Measurements from ENCODE around the gene RPA3.

RPA3 gene

DNA sequence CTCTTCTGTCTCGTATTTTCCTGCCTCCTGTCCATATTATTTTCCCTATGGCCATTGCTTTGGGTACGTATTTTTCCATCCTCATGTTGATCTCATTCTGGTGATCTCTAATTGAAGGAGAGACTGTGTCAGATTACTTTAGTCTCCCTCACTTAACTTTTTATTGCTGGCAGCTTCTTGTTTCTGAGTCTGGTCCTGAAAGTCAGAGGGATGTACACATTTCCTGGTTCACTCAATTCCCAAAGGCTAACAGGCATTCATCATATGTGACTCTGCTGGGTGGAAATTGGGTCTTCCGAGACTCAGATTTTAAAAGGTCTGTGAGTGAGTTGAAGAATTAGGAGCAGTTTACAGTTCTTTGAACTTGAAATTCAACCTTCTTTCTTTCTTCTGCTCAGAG lies 66.9 kb downstream of the RPA3 start:
- DNase-seq, result no peak

DNA sequence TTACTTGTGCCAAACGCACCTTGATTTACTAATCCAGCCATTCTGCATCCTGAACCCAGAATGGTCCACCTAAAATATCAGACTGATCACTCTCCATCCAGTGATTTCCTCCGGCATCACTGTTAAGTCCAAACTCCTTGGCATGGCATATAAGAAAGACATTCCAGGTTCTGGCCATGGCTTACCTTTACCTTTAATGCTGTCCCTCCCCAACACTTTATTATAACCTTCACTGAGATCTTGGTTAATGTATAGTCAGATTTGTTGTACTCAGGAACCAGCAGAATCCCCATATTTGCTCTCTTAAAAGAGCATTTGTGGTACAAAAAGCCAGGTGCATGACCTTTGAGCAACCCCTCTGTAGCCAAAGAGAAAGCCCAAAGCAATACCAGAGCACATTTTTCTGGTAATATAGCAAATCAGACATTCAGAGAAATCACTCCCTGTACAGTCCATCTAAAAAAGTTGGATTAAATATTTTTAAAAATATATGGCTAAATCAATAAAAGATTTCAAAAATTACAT lies 67.7 kb downstream of the RPA3 start:
- no peak for DNase-seq

DNA sequence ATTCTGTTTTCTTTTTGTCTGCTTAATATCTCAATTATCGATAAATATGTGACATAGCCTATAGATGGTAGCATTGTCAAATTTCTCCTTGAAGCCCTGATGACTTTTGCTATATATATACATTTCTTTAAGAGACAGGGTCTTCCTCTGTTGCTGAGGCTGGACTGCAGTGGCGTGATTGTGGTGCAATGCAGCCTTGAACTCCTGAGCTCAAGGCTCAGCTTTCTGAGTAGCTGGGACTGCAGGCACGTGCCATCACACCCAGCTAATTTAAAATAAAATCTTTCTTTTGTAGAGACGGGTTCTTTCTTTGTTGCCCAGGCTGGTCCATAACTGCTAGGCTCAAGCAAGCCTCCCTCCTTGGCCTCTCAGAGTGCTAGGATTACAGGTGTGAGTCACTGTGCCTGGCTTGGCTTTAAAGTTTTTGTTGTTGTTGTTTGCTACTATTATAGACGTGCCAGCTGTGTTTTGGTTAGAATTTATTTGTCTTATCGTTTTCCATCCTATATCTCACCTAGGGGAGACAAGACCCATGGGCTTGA lies 70.8 kb downstream of the RPA3 start:
- DNase-seq, result no peak

DNA sequence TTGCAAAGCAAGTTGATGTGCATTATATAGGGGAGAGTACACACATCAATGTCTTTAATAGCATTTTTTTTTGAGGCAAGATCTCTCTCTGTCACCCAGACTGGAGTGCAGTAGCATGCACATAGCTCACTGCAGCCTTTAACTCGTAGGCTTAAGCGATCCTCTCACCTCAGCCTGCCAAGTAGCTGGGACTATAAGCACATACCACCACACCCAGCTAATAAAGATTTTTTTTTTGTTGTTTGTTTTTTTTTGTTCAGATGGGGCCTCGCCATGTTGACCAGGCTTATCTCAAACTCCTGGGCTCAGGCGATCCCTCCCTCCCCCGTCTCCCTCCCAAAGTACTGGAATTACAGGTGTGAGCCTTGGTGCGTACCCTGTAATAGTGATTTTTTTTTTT lies 76.3 kb downstream of the RPA3 start:
- DNase-seq, result no peak

DNA sequence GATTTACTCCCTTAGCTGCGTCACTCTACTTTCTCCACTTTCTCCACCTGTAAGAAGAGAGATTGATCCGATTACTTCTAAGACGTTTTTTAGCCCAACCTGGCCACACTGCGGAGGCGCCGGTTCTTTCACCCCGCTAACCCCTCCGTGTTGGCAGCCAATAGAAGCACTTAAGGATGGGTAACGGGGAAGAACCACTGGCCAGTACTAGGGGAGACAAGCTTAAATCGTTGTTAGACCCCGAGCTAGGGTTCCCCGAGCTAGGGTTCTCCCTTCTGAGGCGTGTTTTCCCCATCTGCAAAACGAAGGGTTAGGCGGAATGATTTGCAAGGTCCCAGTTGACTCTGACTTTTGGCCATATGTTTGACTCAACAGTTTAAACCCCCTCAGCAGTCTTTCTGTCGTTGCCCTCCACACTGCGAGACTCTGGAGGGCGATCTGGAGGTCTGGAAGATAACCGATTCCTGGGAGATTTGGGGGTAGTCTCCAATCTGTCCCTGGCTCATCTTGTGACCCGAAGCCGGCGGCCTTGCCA lies 77.2 kb downstream of the RPA3 start:
- DNase-seq, result no peak

DNA sequence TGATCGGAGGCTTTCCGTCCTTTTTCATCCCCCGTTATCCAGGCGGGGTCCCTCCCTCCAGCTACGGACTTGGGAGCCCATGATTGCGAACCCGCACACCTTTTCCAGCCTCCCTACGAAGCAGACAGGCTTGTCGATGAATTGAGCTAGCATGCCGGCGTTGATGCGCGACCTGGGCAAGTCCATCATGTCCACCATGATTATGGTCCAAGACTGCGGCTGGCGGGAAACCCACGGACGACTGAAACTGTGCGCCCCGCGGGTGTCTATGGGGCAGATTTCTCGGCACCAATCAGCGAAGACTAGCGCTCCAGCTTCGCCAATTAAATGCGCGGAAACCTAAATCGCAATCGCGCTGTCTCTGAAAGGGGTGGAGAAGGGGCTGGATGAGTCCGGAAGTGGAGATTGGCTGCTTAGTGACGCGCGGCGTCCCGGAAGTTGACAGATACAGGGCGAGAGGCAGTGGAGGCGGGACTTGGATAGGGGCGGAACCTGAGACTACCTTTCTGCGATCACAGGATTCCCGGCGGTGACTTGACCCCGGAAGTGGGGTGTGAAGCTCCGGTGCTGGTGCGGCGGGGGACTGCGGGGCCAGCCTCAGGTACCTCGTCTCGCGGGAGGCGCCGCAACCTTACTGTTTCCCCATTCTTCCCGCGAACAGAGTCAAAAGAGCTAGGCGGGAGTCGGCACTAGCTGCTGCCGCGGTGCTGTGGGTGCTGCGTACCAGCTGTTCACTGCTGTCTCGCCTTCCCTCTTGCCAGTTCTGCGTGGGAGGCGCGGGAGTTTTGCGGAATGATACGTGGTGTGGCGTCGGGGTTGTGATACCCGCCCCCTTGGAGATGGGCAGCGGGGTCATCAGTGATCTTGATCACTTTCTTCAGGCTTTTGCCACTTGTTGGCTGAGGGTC lies 77.9 kb downstream of the RPA3 start, which contains the start of gene UMAD1:
UMAD1 (plus strand) TSS at position 532 of the 908 bp plus-strand sequence. CDS start 32,620 bp downstream, outside the sequence.
- peak; percentile 100 for DNase-seq

DNA sequence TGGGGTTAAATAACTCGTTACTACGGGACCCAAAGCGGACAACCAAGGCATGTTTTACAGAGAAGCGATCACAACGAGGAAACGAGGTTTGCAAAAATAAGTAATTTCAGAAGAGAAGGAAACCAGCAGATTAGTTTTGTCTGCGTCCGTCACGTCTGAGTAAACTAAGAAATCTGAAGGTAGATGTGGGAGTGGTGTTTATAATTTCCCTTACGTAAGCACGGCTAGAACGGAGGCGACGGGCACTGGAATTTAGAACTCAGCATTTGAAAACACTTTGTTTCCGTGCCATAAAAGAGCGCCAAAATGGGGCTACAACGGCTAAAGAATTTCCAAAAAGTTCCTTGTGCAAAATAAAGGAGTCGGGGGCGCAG lies 78.6 kb downstream of the RPA3 start:
- DNase-seq, result peak; percentile 27

DNA sequence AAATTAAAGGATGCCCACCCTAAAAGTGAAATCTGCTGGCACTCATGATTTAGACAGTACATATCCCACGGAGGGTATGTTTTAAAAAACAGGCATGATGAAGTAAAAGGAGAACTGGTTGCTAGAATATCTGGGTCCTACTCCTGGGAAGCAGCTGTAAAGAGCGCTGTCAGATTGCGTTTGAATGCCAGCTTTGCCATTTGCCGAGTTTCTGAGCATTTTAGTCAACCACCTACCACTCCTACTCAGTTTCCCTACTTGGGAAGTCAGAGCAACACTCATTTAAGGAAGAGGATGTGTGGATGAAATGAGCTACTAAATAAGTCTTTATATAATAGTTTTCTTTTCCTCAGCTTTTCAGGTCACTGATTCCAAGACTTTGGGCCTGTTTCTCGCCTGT lies 79.0 kb downstream of the RPA3 start:
- no peak for DNase-seq

DNA sequence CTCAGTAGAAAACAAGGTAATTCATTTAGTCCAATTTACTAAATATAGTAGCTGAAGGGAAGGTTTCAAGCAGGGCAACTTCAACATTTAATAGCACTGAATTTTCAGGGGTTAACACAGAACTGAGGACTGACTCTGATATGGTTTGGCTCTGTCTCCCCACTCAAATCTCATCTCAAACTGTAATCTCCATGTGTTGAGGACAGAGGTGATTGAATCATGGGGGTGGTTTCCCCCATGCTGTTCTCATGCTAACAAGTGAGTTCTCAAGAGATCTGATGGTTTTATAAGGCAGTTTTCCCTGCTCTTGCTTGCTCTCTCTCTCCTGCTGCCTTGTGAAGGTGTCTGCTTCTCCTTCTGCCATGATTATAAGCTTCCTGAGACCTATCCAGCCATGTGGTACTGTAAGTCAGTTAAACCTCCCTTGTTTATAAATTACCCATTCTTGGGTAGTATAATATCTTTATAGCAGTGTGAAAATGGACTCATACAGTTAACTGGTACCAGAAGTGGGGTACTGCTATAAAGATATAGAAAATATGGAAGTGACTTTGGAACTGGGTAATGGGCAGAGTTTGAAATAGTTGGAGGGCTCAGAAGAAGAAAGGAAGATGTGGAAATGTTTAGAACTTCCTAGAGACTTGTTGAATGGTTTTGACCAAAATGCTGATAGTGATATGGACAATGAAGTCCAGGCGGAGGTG lies 87.6 kb downstream of the RPA3 start:
- DNase-seq, result no peak

DNA sequence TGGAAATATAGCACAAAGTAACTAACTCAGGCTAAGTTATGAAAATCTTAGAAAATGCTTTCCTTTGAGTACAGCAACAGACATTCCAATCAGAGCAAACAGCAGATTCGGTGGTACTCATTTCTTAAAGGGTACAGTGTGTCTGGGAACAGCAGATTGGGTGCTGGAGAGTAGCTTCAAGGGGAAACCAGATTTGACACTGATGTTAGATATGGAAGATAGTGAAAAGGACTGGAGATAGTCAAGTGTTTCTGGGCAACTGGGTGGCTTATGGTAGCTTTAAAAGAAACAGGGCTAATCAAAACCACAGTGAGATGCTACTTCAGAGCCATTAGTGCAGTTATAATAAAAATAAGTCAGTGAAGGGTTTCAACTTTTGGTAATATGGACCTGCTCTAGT lies 89.9 kb downstream of the RPA3 start:
- DNase-seq, result no peak

DNA sequence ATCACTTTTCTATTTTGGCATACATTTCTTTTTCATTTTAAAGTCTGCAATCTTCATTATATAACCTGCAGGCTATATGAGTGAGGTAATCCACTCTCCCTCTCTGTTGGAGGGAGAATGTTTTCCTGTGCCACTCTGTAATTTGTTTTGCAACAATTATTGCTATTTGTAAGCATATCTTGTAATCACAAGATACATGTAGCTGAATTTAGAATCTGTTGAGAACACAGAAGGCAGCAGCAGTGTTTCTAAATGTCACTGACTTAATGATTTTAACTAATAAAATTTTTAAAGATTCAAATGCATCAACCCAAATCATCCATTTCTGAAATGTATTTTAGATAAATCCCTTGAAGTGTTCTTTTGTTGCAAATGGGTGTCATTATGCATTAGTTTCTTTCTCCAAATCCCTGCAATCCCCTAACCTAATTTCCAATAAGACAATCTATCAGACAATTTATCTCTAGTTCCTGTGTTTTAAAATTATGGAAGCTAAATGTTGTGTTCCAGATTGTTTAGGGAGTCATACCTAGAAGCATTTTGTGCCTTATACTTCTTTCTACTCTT lies 97.7 kb downstream of the RPA3 start:
- DNase-seq, result no peak

DNA sequence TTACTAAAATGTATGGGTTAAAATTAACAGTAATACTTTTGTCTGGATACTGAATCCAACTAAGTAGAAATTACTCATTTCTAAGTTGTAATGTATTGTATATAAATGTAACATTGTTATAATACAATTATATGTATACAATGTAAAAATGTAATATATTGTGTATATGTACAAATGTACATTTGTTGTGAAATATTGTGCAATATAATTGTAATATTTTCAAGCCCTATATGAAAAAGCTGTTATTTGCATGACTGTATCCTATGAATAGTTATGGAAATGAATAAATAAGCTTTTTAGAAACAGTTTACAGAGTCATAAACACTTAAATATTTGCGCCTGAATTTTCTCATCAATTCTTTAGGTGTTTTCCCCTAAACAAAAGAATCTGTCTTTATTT lies 98.2 kb downstream of the RPA3 start:
- DNase-seq, result no peak

DNA sequence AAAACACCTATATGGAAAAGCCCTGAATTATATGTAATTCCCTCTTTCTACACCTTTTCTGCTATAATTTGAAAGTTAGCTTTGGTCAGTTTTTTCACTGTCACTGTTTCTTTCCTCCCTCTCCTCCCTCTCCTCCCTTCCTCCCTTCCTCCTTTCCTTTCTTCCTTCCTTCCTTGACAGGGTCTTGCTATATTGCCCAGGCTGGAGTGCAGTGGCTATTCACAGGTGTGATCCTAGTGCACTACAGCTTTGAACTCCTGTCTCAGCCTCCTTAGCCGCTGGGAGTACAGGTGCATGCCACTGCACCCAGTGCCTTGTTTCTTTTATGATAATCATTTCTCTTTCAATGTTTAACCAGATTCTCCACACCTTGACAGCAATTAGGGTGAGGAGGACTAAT lies 100.0 kb downstream of the RPA3 start:
- no peak for DNase-seq

DNA sequence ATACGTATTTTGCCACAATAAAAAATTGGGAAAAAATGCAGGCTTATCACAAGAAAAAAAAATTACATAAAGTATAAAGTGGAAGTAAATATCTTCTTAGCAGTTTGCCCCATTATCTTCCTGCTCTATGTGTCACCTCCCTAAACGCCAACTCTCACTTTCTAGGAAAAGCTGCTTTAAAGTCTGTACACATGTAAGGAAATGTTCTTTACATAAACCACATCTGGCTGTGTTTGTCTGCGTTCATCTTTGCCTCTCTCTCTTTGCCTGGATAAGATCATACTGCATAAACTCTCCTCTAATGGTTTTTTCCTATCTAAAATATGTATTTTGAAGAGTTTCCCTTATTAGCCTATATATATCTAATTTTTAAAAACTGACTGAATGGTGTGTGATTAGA lies 100.9 kb downstream of the RPA3 start:
- DNase-seq, result no peak

DNA sequence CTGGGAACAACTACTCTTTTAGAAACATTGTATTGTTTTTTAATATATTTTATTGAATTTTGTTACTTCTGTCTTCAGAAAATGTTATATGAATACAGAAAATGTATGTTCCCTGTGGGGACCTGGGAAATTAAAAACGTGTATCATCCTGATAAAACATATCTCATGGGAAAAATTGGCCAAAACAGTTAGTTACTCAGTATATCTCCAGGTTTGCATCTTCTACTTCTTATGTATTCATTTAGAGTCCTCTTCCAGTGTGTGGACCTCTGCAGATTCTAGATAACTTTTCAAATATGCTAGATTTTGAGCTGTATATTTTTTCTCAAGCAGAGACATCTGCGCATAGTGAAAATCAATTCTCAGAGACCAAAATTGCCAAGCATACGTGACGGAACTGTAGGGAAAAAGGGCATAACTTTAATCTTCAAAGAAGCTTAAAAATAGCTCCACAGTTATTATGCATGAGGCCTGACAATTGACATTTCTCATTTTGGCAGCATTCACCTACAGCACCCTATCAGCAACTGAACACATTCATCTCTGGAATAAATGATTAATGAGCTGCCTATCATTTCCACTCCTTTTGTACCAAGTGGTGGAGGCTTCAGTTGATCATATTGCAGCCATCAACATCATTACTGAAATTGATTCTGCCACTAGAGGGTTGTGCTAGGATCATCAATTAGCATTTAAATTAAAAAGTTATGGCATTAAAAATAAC lies 104.2 kb downstream of the RPA3 start:
- DNase-seq, result no peak

DNA sequence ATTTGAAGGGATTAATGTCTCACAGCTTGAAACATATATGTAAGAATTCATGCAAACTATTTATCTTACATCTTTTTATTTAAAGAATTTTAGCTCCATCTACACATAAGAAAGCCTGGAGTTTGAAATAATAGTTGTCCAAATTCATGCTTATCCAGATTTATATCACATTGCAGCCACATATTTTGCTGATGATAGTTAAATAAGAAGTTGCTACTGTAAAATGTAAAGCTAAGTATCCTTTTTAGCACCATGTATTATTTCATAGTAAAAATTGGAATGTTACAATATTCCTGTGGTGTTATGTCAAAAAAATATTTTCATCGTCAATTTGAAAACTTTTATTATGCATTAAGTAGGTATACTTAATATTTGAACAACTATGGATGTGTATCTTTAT lies 105.2 kb downstream of the RPA3 start:
- DNase-seq, result no peak

DNA sequence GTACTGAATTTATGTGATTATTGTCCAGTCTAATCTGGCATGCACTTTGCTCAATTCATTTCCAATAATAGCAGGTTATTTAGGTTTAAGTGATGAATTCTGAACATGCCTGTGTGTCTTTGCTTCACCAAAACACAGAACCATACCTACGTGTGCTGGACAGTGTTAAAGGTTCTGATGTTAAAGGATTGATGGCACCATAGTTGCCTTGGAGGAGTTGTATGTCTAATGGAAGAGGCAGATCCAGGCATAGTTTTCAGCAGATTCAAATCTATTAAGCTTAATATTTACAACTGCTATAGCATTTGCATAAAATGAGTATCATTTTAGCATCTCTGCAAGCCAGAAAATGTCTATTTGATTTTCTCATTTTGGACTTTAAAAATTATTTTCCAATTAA lies 105.9 kb downstream of the RPA3 start:
- no peak for DNase-seq

DNA sequence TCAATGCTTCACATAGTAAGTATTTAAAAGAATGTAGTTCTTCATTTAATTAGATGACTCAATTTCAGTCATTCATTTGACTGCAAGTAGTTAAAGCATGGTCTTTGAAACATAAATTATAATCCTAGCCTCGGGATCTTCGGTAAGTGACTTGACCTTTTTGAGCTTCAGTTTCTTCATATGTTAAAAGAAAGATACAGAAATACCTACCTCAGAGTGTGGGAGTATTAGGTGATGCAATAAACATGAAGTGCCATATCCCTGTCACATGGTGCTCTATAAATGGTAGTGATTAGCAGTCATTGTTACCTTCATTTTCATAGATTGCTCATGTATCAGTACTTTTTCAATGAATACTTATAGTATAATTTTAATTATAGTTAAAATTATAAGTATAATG lies 109.1 kb downstream of the RPA3 start:
- DNase-seq, result no peak

DNA sequence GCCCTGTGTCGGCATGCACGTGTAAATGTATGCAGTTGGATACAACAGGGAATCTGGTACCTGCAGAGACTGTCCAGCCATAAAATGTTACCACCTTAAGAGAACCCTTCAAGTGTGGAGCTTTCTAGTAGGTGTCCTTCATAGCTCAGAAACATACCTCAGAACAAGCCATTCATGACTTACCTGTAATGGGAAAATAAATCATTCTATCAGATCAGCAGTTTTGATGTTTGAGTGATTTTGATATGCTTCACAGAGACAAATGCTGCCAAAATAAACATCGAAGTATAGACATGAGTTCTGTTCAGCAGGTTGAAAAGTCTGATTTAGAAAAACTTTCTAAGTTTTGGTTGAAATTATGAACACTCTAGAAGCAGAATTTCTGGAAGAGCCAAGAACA lies 111.4 kb downstream of the RPA3 start:
- DNase-seq, result no peak

DNA sequence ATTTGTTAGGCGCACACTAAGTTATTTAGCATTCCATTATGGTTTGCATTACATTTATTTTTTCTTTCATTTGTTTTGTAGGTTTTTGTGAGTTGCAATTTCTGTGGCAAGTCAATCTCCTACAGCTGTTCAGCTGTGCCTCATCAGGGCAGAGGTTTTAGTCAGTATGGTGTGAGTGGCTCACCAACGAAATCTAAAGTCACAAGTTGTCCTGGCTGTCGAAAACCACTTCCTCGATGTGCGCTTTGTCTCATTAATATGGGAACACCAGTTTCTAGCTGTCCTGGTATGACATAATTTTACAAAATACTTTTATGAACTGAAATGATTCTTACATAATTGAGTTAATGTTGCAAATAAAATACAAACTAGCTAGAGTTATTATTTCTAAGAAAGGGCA lies 122.2 kb downstream of the RPA3 start:
- no peak for DNase-seq

DNA sequence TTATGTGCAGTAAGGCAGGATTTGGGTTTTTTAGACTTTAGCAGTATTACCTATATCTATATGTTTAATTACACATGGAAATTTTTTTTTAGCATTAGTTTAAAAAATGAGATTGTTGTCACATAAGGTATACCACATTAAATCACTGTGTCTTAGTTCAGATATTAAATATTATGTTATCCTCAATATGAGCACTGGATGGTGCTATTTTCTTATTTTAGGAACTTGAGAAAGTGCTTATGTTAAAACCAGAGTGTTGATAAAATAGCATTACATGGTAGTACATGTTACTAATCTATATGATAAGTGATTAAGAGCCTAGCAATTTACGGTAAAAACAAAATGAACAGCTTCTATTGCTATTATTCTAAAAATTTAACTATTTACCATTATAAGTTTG lies 123.0 kb downstream of the RPA3 start:
- DNase-seq, result peak; percentile 9
